Measurements from ENCODE around the gene CIC.
"Not testable (repeated sequence)": the region's sequence is repeated elsewhere in the genome, so short reads cannot be mapped to it uniquely, and the experiment has no call there.

DNA sequence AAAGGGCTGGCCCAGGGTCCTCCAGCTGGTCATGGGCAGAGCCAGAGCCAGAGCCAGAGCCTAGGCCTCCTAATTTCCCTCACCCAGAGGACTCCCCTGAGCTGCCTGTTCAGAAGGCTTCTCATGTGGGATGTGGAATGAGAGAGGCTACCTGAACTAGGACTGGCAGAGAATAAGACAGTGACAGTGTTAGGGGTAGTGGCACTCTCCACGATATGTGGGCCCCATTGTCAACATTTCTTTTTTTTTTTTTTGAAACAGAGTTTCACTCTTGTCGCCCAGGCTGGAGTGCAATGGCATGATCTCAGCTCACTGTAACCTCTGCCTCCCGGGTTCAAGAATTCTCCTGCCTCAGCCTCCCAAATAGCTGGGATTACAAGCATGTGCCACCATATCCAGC lies 62.3 kb downstream of the CIC start:
- not testable (repeated sequence) for TF ChIP-seq CTCF, POLR2A (IDR thresholded peaks at IDR 0.05)
